GM21576 (cell line): ENCODE results near the gene CHRND.

Experiments used
- ATAC-seq: cut with Tn5 transposase; IDR thresholded peaks from one replicate; pipeline ENCODE4 v1.9.1; 2021; ENCODE audit warnings: mild to moderate bottlenecking, moderate library complexity; ENCODE audit not compliant: unreplicated experiment

CHRND gene

DNA sequence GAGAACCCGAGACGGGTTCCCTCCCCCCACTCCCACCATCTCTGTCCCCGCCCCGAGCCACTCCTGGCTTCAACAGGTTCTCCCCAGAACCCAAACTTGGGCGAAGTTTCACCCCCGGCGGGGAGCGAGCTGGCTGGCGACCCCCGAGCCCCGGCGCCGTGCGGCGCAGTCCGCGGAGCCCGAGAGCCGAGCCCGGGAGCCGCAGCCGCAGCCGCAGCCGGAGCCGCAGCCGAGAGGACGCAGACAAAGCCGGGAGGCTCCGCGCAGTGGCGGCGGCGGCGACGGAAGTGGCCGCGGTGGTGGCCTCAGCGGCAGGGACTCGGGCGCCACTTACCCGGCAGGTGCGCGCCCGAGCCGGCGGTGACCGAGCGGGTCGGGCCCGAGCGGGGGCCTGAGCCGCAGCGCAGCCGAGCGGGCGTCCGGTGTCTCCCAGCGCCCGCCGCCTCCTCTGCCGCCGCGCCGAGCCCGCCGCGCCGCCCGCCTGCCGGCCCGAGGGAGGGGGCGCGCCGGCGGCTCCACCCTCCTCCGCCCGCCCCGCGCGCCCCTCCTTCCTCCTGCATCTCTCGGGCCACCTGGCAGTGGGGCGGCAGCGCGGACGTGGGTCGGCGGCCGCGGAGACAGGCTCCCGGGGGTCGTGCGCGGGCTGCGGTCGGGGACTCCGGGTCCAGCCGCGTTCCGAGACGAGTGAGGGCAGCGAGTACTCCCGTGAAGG, 38.4 kb upstream of the CHRND start, which contains the start of gene ECEL1:
Gene ECEL1, minus strand, starts transcription at position 450 of the 712 bp plus-strand sequence. CDS start 1,181 bp downstream, outside the sequence.
- no peak for ATAC-seq

DNA sequence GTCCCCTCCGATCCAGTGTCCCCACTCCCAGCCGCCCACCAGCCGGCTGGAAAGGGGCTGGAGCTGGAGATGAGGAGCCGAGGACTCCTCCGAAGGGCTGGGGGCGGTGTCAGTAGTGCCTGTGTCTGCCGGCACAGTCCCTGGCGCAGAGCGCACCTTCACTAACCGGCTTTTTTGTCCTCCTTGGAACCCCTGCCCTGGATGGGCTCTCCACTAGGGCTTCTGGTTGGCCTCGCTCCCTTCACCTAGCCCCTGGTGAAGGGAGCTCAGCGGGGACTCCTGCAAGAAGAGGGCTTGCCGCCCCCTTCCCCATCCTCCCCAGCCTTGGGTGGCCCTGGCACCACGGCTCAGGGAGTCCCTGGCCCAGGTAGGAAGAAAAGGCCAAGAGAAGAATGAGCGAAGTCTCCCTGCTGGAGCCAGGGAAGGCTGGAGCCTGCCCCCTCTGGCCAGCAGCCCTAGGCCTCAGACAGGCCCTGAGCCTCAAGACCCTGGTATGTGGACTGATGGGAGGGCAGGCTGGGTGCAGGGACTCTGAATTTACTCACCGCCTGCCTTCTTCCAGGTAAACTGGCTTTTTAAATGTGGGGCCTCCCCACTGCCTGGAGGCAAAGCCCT, 37.8 kb upstream of the CHRND start:
- ATAC-seq: no peak

DNA sequence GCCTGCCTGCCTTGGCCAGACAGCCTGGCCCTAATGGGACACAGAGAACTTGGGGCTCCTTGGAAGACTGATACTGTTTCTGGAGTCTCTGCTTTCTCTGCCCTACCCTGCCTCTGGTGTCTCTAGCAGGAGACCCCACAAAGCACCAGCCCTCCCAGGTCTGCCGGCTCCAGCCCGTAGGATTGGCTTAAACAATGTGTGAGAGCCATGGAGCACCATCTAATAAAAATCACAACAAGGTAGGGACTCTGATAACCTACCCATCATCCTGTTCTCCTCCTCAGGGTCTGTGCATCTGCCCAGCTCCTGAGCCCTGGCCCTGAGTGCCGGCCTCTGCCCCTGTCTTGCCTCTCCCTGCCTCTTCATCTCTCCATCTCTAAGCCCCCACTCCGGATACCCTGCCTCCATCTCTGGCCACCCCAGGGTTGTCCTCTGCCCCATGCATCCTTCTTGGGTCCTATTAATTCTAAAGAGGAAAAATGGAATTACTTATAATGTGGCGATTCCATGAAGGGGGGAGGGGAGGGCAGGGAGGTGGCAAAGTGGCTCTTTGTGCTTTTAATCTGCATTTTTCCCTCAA, 37.1 kb upstream of the CHRND start:
- ATAC-seq: no peak

DNA sequence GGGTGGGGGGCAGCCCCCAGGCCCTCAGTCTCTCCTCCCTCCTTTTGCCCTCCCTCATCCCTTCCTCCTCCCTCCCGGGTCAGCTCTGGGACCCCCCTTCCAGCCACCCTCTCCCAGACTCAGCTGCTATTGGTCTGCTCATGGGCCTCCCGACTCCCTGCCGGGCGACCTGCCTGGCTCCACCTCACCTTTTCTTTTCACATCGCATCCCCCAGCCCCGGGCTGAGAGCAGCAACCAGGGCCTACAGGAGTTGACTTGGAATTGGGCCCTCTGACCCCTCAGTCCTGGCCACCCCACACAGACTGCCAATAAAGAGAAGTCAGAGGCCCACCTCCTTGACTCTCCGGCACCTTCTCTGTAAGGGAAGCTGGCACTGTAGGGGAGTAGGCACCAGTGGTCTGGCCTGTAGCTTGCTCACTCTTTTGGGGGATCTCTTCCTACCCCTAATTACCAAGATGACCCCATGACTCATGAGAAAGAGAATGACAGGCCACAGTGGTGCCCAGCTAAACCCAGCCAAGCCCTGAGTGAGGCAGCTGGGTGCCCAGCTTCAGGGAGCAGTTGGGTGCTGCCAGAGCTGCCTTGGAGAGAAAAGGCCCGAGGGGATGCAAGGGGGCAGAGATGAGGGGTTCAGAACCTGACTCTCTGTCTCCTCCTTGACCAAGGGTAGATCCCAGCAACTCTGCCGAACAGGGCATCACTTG, 36.3 kb upstream of the CHRND start:
- no peak for ATAC-seq

DNA sequence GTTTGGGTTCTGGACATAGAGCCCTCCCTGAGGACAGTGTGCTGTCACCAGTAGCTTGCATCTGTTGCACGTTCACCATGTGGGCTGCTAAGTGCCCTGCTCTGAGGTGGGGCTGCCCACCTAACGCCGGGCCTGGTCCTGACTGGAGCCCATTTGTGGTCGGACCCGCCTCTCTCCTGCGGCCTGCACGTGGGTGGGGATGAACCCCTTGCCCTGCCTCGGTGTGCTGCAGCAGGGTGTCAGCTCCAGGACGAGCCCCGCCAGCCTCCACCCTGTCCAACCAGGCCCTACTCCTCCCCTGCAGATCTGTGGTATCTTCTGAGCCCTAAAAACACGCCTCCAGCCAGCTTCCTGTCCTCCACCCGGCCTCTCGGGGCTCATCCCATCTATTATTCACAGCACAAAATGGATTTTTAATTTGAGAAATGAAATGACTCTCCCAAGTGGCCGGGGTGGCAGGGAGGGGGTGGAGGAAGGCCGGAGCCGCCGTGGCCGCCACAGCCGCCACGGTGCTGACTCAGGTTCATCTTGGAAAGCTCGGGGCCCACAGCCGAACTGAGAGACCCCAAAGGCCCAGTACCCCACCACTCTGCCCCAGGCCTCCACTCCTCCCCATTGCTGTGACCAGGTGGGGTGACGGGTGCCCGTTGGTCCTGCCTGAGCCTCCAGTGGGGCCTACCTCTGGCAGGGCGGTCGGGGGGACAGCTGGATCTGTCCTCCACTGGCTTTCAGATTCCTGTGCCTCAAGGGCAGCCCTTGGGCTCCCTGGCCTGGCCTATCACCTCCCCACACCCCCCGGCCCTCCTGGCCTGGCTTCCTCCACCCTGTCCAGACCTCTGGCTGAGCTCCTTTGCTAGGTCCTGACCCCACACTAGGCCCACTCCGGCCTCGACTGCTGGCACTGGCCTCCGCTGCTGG, 35.5 kb upstream of the CHRND start:
- no peak for ATAC-seq

DNA sequence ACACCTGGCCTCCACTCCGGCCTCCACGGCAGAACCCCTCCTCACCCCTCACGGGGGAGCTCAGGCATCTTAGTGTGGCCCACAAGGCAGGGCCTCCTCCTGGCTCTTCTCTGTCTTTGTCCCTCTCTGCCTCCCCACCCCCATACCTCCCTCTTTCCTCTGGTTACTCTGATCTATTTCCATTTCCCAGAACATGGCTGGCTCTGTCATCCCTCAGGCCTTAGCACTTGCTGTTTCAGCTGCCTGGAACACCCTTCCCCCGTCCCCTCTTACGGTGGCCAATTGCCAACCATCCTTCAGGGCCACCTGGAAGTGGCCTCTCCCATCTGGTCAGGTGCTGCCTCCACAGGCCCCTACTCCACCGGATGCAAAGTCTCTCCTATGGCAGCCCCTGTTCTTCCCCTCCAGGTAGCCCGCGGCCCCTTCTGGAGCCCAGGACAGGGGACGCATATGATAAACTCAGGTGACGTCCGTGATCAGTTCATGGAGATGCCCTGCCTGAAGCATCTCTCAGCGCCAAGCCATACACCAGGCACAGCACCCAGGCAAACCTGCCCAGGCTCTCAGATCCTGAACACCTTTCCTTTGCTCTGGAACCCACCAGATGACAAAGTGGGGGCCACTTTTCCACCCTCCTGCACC, 34.7 kb upstream of the CHRND start:
- ATAC-seq: no peak

DNA sequence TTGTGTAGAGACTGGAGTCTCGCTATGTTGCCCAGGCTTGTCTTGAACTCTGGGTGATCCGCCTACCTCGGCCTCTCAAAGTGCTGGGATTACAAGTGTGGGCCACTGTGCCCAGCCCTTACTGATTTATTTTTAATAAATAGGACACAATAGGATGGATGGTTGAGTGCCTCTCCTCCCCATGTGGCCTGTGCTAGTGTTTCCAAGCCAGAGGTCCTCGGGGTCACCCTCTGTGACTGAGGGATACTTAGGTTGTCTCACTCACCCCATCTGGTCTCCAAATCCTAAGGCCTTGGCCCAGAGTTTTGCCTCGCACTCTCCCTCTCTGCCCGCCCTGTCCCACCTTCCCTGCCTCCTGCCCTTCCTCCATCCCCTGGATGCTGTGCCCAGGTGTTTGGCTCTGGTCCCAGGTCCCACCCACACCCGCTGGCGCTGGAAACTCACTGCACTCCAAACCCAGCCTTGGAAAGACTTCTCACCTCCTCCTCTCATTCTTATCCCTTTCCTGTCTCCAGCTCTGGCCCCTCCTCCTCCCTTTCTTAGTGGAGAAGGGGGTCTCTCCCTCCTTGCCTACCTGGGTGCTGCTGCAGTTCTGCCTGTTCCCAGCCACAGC, 33.6 kb upstream of the CHRND start:
- no peak for ATAC-seq

DNA sequence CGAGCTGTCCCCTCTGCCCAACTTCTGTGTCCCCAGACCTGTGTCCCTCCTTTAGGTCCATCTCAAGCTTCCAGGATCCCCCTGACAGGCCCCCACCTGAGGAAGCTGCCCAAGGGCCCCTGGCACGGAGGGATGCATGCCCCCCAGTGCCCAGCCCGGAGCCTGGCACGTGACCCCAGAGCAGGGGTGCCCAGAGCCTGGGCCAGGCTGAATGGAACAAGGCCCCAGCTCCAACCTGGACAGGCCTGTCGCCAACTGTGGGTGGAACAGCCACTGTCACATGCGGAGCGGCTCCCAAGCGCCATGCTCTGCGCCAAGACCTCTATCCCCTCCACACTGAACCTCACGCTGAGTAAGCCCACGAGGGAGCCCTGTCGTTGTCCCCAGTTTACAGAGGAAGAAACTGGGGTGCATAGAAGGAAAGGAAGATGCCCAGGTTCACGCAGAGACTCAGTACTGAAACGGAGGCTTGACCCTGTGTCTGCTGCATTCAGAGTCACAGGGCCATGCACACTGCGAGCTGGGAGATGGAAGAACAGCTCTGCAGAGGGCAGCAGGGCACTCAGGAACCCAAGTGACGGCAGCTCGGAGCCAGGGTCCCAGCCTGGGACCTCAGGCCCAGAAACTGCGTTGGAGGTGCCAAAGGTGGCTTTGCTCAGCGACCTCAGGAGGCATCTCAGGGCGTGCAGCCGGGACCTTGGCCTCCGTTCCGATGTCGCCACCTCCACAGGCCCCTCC, 32.8 kb upstream of the CHRND start:
- ATAC-seq: no peak

DNA sequence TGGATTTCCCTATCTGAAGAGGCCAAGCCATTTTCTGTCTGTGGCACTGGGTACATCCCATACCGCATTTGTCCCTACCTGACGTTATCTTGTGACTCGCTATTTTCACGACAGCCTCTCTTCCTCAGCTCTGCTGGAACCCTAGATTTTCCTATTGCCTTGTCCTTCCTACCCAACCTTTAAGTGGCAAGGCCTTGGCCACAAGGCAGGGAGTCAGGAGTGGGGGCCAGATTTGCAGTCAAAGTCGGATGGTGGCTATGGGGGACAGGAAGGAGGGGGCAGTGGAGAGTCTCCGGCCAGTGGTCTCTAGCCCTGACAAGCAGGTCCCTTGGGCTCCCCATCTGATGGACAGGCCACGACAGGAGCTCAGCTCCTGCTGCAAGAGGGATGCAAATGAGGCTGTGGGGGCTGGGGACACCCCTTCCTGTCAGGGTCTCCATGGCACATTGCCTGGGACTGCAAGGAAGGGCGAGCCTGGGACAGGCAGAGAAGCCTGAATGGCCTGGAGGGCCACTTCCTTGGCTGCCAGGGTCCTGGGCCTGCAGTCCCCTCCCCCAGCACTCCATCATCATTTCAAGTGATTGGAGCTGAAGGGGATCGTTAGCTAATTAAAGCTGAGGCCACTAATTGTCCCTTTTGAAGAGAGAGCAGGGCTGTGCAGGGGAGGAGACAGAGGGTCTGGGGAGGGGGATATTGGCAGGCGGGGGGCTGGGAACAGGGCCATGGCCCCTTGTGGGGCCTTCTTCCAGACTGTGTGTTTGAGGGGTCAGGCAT, 32.1 kb upstream of the CHRND start:
- no peak for ATAC-seq

DNA sequence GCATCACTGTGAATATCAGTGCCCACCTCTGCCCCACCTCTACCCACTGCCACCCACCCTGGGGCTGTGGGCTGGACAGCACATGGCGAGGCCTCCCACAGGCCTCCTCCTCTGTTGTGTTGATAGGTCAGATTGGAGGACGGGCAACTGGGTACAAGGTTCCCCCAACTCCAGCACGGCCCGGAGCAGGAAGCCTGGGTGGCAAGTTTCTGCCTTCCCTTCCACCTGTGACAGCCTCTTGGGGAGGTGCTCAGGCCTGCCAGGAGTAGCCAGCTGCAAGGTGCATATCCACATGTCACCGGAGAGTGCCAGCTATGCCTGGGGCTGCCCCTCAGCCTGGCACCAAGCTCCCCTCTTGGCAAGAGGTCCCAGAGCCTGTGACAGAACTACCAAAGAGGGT, 31.4 kb upstream of the CHRND start:
- no peak for ATAC-seq

DNA sequence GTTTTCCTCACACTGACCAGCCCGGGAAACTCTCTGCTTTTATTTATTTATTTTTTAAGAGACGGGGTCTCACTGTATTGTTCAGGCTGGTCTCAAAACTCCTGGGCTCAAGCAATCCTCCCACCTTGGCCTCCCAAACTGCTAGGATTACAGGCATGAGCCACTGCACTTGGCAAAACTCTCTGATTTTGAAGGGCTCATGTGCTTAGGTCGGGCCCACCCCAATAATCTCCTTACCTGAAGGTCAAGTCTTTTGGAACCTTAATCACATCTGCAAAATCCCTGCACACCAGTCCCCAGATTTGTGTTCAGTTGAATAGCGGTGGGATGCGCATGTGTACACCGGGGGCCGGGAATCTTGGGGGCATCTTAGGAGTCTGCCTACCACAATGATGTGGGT, 30.7 kb upstream of the CHRND start:
- ATAC-seq: no peak

DNA sequence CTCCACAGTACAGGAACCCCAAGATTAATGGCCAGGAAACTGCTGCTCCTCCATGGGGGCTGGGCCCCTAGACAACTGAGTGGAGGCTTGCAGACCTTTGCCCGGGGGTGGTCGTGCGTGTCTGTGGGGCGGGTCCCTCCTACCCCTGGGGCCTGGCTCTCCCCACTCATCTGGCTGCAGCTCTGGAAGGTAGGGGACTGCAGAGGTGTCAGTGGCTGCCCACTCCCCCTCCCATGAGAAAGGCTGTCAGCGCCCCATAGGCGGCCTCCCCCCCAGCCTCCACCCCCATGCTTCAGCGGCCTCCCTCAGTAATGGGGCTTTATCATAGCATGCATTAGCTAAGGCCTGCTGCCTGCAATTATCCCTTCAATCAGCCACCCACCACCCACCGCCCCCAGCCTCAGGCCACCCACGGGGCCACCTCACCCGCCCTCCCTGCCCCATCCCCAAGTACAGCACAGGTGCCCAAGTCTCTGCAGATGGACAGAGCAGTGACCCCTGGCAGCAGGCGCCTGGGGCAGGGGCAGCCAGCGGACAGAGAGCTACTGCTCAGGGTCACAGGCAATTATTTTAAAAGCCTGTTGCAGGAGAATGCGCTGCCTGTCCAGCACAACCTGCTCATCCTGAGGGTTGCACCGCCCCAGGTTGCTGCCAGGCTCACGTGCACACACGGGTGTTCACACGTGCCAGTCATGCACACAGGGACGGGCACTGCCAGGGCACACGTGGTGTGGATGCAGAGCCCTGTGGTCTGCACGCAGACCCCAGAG, 29.3 kb upstream of the CHRND start:
- ATAC-seq: no peak

DNA sequence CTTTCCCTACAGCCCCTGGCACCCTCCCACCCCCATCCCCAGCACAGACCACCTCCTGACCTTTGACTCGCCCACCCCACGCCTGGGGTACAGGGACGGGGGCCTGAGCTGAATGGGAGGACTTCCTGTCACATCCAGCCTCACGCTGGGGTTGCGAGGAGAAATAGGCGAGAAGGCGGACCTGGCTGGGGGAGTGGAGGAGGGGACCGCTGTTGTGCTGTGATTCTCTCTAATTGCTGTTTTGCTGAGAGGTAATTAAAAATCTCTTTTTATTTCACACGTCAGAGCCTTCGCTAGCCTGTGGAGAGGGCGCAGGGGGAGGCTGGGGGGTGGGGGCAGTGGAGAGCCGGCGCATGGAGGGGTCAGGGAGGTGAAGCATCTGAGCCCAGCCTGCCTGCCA, 28.6 kb upstream of the CHRND start:
- ATAC-seq: no peak

DNA sequence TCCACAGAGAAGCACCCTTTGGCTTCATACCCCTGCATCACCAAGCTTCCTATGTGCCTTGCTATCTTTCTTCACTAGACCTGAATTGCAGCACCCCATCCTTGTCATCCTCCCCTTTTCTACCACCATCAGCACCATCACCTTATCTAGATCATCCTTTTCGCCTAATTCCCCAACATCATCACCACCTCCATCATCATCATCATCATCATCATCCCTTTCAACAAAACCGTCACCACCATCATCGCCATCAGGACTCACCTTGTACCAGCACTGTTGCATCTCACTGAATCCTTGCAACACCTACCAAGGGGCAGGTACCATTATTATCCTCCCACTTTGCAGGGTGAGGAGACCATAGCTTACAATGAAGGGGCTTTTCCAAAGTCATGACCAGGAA, 27.5 kb upstream of the CHRND start:
- ATAC-seq: no peak

DNA sequence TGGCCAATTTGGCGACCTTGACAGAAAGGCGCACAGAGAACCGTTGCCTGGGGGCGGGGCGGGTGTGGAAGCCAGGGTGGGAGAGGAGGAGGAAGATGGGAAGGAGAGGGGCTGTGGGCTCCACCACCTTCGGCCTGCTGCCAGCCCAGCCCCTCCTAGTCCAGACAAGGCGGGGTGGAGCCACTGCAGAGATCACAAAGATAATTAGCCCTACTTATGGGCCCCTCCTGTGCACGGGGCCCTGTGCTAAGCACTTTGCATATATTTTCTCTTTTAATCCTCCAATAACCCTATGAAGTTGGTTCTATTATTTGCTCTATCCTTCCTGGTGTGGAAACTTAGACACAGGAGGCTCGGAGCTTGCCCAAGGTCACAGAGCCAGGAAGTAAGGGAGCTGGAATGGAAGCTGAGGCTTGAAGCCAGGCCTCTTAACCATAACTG, 24.6 kb upstream of the CHRND start:
- ATAC-seq: no peak

DNA sequence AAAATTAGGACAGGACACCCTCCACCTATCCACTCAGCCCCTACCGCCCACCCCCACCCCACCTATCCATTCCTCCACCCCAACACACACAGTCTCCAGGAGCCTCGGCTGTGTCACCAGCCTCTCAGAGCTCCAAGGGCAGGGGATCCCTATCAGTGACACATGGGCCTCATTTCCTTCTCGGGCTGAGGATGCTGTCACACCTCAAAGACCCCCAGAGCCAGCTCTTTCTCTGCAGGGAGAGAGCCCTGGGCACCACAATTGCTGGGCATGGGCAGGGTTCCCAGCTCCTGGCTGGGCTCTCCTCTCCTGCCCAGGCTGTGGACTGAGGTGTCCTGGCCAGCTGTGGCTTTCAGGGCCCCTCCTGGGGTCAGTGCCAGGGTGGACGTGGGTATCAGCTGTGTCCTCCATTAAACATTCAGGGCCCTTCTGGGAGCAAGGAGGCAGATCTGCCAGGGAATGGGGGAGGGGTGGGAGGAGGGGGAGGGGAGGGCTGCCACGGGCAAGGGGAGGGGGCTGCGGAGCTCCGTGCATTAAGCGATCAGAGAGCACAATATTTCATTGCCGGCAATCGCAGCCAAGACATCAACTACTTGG, 24.1 kb upstream of the CHRND start:
- ATAC-seq: no peak

DNA sequence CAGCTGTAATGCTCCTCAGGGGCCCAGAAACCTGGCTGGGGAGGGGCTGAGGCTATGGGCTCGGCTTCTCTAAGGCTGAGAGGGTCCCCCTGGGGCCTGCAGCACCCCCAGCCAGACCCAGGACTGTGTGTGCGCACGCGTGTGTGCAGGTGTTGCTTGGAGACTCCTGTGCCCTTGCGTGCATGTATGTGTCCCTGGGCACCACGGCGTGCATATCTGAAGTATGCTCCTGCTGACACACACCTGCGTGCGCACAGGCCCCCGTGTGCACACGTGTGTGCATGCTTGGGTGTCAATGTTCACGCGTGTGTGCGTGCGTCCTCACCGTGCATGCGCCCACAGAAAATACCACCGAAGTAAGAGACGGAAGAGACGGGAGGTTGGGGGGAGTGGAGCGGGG, 23.4 kb upstream of the CHRND start:
- no peak for ATAC-seq
